Stimulated activated CD8-positive, alpha-beta memory T cell treated with anti-CD3 and anti-CD28 coated beads, Interleukin-4, amount 100 ng/mL, for 24 hours (primary cell): Measurements from ENCODE around the gene ASTL.

Source experiments
- DNase-seq: peaks from one replicate; pipeline ENCODE4 v3.0.0-alpha.2; 2020; ENCODE audit warnings: low read depth

The ASTL gene

GRCh38 chr2:96083064-96083939 is 55.0 kb downstream of the ASTL start:
- DNase-seq = no peak

- no peak for DNase-seq
Measured at GRCh38 chr2:96082211-96083063, 55.9 kb downstream of the ASTL start.

- no peak for DNase-seq
Measured at GRCh38 chr2:96081042-96081441, 57.3 kb downstream of the ASTL start.

GRCh38 chr2:96075199-96075771 is 63.0 kb downstream of the ASTL start:
- DNase-seq = no peak

GRCh38 chr2:96074156-96074555 is 64.1 kb downstream of the ASTL start:
- DNase-seq = no peak

- DNase-seq = no peak
Measured at GRCh38 chr2:96073170-96073775, 65.0 kb downstream of the ASTL start.
